WERI-Rb-1 (cell line): ENCODE results near the gene PCTP.

Experiments
- DNase-seq: peaks from one replicate; pipeline ENCODE4 v3.0.0-alpha.2; 2020
- H3K27ac ChIP-seq: fragments of 250-450 bp; sonication (Bioruptor Pico); 2 replicates; pipeline ENCODE4 v1.5.1; 2020; ENCODE audit warnings: mild to moderate bottlenecking, moderate library complexity
- H3K27me3 ChIP-seq: fragments of 250-450 bp; sonication (Bioruptor Pico); 2 replicates; pipeline ENCODE4 v1.5.1; 2021; ENCODE audit warnings: mild to moderate bottlenecking, low read depth, moderate library complexity; ENCODE audit not compliant: insufficient read depth, severe bottlenecking
- H3K36me3 ChIP-seq: fragments of 250-450 bp; sonication (Bioruptor Pico); 2 replicates; pipeline ENCODE4 v1.5.1; 2020; ENCODE audit warnings: mild to moderate bottlenecking, moderate library complexity
- H3K4me3 ChIP-seq: 2 replicates; pipeline ENCODE4 v1.5.1; 2011; ENCODE audit warnings: low read depth, mild to moderate bottlenecking, control low read depth, low read length
- H3K9me3 ChIP-seq: fragments of 250-450 bp; sonication (Bioruptor Pico); 2 replicates; pipeline ENCODE4 v1.5.1; 2021; ENCODE audit warnings: mild to moderate bottlenecking, moderate library complexity; ENCODE audit not compliant: severe bottlenecking
- CTCF ChIP-seq: IDR thresholded peaks from 2 replicates; pipeline ENCODE4 v1.5.1; 2011; ENCODE audit warnings: low read depth, mild to moderate bottlenecking, control low read depth, inconsistent platforms, low read length

Gene PCTP

GRCh38 chr17:55723488-55723848, 27.4 kb upstream of the PCTP start:
- H3K27me3 ChIP-seq = peaks cover 21% of the 10 kb centered on the region
- H3K36me3 ChIP-seq = no peaks in the 10 kb centered on the region
- no peak for TF ChIP-seq CTCF
- no peak overlapping the region for H3K4me3 ChIP-seq
- H3K9me3 ChIP-seq = no peaks in the 10 kb centered on the region
- no peak for DNase-seq
- H3K27ac ChIP-seq = no peak overlapping the region

GRCh38 chr17:55726440-55726839, 24.4 kb upstream of the PCTP start:
- Histone ChIP-seq H3K36me3 (no peaks in the 10 kb centered on the region), H3K27ac (no peak overlapping the region), H3K9me3 (no peaks in the 10 kb centered on the region), H3K4me3 (no peak overlapping the region), H3K27me3 (peaks cover 17% of the 10 kb centered on the region)
- TF ChIP-seq CTCF = no peak
- DNase-seq = no peak

DNA sequence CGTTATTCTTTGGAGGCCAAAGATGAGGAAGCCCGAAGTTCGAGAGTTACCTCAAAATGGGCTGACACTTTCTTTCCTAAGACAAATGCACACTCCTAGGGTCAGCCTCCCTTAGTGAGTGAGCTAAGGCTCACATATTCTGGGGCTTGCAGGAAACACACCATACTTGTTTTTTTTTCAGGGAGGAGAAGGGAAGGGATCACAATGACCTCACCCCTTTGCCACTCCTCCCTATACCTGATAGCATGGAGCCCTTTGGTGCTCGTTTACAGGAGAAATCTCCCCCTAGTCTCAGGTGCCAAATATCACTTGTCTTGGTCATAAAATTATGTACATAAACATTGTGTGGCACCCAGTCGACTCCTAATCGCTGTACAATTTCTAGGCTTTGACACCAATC, 23.6 kb upstream of the PCTP start:
- H3K9me3 ChIP-seq = no peaks in the 10 kb centered on the region
- peaks cover 17% of the 10 kb centered on the region for H3K27me3 ChIP-seq
- no peak overlapping the region for H3K4me3 ChIP-seq
- DNase-seq = no peak
- no peaks in the 10 kb centered on the region for H3K36me3 ChIP-seq
- TF ChIP-seq CTCF = no peak
- H3K27ac ChIP-seq = no peak overlapping the region

DNA sequence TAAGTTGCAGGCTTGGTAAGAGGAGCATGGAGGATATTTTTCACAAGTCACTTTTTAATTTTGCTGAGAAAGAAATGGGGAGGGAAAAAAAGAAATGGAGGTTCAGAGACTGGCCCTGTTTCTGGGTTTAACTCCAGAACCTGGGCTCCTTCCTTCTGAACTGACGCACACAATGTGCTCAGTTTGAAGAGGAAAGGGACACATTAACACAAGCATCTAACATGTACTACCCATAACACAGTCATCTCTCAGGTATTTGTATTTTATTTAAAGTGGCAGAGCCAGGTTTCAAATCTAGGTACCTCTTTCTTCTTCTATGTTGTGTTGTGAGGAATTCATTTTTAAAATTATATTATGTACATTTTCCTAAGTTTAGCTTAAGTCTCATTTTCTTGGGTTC, 22.9 kb upstream of the PCTP start:
- no peak for DNase-seq
- peaks cover 17% of the 10 kb centered on the region for H3K27me3 ChIP-seq
- no peak for TF ChIP-seq CTCF

GRCh38 chr17:55728361-55728760, 22.5 kb upstream of the PCTP start:
- Histone ChIP-seq H3K36me3 (no peaks in the 10 kb centered on the region), H3K27me3 (peaks cover 13% of the 10 kb centered on the region), H3K27ac (no peak overlapping the region), H3K9me3 (no peaks in the 10 kb centered on the region), H3K4me3 (no peak overlapping the region)
- DNase-seq = no peak
- no peak for TF ChIP-seq CTCF

More for the DNA sequence above, 22.9 kb upstream of the PCTP start:
- Histone ChIP-seq H3K27ac (no peak overlapping the region), H3K4me3 (no peak overlapping the region), H3K9me3 (no peaks in the 10 kb centered on the region), H3K36me3 (no peaks in the 10 kb centered on the region)

GRCh38 chr17:55728833-55729232, 22.0 kb upstream of the PCTP start:
- Histone ChIP-seq H3K9me3 (no peaks in the 10 kb centered on the region), H3K36me3 (no peaks in the 10 kb centered on the region), H3K4me3 (no peak overlapping the region), H3K27me3 (peaks cover 8% of the 10 kb centered on the region), H3K27ac (no peak overlapping the region)
- no peak for TF ChIP-seq CTCF
- DNase-seq = no peak
